ENCODE results near the gene SERPINF2.

GRCh38 chr17:1755252-1755826 lies 12.7 kb downstream of the SERPINF2 start:
- TF ChIP-seq CTCF (conservative IDR thresholded peaks at IDR 0.05 in 1 of 2, IDR thresholded peaks at IDR 0.05 in 1 of 2; ENCODE audit: low read depth in 1 of 2, low read length in 2 of 2) (no peak), EZH2 (IDR thresholded peaks at IDR 0.05; ENCODE audit: low read length, missing control alignments) (no peak)

Data from fibroblast of lung (primary cell).